NCI-H748 (cell line): ENCODE data around the gene MYH1.

Experiments used
- DNase-seq: peaks from one replicate; lab custom pipeline; 2025; ENCODE audit not compliant: unreplicated experiment; lab: John Stamatoyannopoulos, UW

MYH1 gene

GRCh38 chr17:10482252-10482651 is 36.1 kb downstream of the MYH1 start:
- DNase-seq: no peak

GRCh38 chr17:10477701-10478100 is 40.6 kb downstream of the MYH1 start:
- no peak for DNase-seq

- DNase-seq: no peak
Observed at GRCh38 chr17:10474536-10474935, 43.8 kb downstream of the MYH1 start.

DNA sequence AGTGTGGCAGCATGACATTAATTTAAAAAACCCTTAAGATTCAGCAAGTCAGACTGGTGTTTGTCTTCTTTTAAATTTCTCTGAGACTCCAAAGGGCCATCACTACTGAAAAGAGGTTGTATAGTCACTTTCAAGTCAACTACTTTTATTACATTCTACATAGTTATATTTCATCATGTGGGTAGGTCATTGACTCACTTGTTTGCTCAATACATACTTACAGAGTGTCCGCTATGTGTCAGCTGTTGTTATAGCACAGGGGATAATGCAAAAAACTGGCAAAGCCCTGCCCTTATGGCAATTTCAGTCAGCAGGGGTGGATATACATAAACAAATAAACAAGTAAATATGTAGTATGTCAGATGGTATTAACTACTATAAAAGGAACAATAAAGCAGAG is 46.5 kb downstream of the MYH1 start:
- DNase-seq: no peak

GRCh38 chr17:10469459-10469858 is 48.9 kb downstream of the MYH1 start, which contains the start of gene MYH4:
MYH4 (minus strand) TSS chr17:10469559; CDS start chr17:10466745, 2,814 bp downstream.
- DNase-seq: no peak

GRCh38 chr17:10463402-10463801 is 54.9 kb downstream of the MYH1 start:
- DNase-seq: no peak

GRCh38 chr17:10460062-10460461 is 58.3 kb downstream of the MYH1 start:
- DNase-seq: no peak

DNA sequence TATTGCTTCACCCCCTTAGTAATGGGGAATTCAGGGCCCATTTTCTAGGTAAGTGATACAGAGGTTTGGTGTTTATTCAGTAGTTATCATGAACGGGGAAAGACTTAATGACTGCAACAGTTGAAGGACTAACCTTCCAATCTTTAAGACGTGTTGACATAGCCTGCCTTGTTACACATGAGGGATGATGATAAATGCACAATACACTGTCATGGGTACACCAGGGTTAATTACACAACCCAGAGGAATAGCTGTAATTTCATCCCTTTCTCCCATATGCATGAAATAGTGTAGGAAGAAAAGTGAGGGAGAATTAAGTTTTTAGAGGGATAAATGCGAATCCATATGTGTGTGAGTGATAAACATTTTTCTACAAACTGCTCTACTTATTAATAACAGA is 59.6 kb downstream of the MYH1 start:
- no peak for DNase-seq

DNA sequence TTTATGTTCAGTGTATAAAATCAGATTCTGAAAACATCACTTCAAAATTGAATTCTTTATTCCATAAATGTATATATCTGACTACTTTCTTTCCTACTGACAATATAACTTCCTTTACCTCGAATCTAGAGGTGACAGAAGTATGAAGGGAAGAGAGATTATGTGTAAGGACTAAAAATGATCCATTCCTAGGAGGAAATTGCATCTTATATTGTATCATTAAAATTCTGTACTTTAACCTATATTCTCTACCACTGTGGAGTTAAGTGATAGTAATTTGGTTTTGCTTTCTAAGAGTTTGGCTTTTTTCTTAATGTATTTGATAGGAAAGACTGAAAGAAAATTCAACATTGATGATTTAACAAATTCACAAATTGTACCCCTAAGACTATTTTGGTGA is 60.4 kb downstream of the MYH1 start:
- DNase-seq: no peak

DNA sequence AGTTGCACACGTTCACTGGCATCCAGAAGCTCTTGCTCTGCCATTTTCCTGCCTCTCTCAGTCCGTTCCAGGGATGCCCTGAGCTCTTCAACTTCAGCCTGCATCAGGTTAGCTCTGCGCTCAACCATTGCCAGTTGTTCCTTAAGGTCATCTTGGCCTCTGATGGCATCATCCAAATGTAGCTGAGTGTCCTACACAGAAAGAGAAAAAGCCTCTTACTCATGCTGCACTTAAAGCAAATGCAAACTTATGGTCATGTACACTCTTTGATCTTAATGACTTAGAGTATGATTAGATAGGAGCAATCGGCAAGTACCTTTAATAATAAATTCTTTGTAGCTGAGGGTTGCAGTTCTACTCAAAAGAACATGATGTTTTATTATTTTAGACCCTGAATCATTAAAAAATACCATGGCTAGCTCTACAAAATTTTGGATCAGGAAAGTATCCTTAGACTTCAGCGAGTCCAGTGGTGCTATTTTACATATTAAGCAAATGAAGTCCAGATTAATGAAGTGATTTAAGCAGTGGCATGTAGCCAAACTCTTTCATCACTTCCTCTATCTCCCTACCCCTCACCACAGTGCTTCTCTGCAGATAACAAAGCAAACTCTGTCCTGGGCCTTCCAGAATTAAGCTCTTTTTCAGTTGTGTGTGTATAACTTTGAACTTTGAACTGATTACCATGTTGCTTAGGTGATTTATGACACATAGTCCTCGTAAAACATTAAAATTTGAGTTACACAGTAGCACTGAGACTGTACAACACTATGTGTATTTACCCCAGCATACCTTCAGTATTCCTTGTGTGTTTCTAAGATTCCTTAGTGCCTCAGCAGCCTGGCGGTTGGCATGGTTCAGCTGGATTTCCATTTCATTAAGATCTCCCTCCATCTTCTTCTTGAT is 71.1 kb downstream of the MYH1 start:
- no peak for DNase-seq
